NCI-H345 (cell line): ENCODE results near the gene GNAQ.
"Not testable (repeated sequence)": the region's sequence is repeated elsewhere in the genome, so short reads cannot be mapped to it uniquely, and the experiment has no call there.

ENCODE experiments used
- DNase-seq: peaks from one replicate; lab custom pipeline; 2025; lab: John Stamatoyannopoulos, UW

The GNAQ gene

GRCh38 chr9:77872863-77873262 is 158.7 kb downstream of the GNAQ start:
- DNase-seq = no peak

GRCh38 chr9:77872177-77872576 is 159.4 kb downstream of the GNAQ start:
- DNase-seq = no peak

DNA sequence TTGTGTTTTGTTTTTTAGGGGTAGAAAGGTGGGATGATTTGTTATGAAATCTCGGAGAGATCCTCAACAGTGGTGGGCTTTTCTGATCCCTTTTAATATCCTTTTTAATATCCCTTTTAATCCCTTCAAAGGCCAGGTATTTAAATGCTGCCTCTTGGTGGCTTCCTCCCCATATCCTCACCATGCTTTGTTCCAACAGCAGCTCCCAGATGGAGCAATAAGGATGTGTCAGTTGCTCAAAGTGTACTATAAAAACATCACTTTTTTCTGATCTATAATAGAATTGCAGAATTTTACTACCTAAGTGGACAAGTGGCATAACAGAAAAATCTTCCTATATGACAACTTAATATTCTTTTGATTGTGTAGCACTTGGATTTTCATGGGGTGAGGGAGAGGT is 160.1 kb downstream of the GNAQ start:
- no peak for DNase-seq

GRCh38 chr9:77866878-77867277 is 164.7 kb downstream of the GNAQ start:
- DNase-seq = no peak

DNA sequence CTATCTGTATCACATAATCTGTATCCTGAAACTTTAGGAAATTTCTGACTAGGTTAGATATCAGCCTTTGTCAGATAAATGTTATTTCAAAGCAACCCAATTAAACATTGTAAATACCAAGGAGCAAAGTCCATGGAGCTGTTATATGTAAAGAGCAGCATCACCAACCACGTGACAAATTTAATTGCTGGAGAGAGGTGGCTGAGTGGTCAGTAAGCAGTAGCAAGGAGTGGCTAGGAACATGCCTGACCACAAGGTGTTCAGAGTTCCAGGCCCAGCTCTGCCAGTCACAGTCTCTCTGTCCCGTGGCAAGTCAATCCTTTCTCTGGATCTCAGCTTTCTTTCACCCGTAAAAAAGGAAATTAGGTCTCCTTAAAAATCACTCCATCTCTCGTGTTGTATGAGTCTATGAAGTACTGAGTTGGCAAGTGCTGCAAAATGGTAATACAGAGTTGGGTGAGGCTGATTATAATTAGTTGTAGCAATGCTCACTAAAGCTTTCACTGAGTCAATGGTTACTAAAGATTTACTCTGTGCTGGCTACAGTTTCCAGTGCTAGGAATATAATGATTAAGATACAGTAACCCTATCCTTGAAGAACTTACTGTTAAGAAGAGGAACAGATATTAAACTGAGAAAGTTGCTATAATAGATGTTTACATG is 166.1 kb downstream of the GNAQ start:
- DNase-seq = no peak

- no peak for DNase-seq
These were observed 167.3 kb downstream of the GNAQ start for GRCh38 chr9:77864211-77864889.

DNA sequence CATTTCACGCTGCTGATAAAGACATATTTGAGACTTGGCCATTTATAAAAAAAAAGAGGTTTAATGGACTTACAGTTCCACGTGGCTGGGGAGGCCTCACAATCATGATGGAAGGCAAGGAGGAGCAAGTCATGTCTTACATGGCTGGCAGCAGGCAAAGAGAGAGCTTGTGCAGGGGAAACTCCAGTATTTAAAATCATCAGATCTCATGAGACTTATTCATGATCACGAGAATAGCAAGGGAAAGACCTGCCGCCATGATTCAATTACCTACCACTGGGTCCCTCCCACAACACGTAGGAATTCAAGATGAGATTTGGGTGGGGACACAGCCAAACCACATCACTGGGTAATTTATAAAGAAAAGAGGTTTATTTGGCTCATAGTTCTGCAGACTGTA is 168.0 kb downstream of the GNAQ start:
- DNase-seq = not testable (repeated sequence)

- not testable (repeated sequence) for DNase-seq
These were observed 170.7 kb downstream of the GNAQ start for GRCh38 chr9:77860953-77861352.

- DNase-seq = no peak
These were observed 173.9 kb downstream of the GNAQ start for GRCh38 chr9:77857513-77858259.

GRCh38 chr9:77856615-77857014 is 175.0 kb downstream of the GNAQ start:
- DNase-seq = no peak

GRCh38 chr9:77854916-77855311 is 176.7 kb downstream of the GNAQ start:
- DNase-seq = no peak

- DNase-seq = no peak
These were observed 177.2 kb downstream of the GNAQ start for GRCh38 chr9:77854258-77854915.

- no peak for DNase-seq
These were observed 177.9 kb downstream of the GNAQ start for GRCh38 chr9:77853716-77854115.

DNA sequence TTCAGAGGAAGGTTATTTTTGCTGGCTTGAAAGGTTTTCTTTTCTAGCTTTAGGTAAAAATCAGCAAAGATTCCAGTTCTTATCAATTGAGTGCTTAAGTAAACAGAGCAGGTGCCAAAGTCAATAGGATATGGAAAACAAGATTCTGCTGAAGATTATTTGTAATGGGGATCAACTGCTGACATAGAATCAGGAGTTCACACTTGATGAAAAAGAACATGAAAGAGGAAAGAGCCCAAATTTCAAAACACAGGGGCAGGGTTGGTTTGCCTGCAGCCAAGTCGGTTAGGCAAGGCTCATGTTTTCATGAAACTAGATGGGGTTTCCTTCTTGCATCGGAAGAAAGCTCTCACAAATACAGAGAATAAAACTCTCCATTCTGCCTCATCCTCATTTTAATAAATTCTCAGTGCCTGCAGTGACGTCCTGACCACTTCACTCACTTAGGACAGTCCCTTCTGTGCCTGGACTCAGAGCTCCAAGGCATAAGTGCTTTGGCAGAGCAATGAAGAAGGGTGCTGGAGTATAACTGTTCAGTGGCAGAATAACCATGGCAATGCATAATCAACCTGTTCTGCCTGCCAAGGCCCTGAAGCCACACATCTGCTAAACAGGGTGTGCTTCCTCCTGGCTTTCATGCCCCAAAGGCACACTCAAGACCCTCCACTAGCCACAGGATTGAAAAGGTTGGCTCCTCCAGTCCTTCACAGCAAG is 179.6 kb downstream of the GNAQ start:
- DNase-seq = no peak

GRCh38 chr9:77848897-77849296 is 182.7 kb downstream of the GNAQ start:
- DNase-seq = no peak

- no peak for DNase-seq
These were observed 183.2 kb downstream of the GNAQ start for GRCh38 chr9:77848404-77848803.

DNA sequence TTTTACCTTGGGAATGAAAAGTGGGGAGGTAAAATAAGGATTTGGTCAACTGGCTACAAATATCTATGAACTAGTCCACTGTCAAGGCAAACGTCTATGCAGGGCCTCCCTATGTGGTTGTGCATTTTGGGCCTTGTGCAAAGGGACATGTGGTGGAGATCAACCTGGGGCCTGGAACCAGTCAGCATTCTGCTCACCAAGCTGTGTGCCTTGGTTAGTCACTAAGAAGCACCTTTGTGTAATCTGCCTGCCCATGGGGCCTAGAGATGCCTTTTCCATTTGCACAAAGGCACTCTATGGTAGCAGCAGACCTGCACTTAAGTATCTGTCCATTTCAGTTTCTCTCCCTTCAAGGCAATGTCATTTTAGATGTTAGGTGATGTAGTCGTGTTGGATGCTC is 184.0 kb downstream of the GNAQ start:
- DNase-seq = no peak

DNA sequence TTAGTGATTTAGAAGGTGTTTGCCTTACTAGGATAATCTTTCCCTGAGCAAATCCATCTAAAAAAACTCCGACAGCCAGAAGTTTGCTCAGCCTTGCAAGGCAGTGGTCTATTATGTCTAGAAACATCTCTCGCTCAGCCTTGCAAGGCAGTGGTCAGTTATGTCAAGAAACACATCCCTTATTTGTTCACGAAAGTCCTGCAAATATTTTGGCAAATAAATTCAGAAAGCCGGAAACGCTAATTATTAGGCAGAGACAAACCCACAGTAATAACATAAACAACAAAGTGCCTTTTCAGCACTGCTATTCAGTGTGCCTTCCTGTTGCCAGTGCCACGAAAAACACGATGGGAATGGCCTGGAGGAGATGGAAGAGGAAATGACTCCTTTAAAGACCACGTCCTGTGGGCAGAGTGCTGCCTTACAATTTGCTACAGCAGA is 184.5 kb downstream of the GNAQ start:
- no peak for DNase-seq

- DNase-seq = no peak
These were observed 187.2 kb downstream of the GNAQ start for GRCh38 chr9:77844415-77844814.

DNA sequence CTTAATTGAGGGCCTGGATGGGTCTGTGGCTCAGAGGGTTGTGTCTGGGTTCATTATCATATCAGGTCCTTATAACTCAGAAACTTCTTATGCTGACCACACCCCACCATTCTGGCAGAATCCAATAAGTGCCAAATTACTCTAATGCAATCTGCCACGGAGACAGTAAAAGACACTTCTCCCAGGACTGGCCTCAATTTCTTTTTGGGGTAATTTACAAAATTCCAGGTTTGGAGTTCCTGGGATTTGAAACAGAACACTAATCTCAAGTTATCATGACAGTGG is 187.8 kb downstream of the GNAQ start:
- no peak for DNase-seq

DNA sequence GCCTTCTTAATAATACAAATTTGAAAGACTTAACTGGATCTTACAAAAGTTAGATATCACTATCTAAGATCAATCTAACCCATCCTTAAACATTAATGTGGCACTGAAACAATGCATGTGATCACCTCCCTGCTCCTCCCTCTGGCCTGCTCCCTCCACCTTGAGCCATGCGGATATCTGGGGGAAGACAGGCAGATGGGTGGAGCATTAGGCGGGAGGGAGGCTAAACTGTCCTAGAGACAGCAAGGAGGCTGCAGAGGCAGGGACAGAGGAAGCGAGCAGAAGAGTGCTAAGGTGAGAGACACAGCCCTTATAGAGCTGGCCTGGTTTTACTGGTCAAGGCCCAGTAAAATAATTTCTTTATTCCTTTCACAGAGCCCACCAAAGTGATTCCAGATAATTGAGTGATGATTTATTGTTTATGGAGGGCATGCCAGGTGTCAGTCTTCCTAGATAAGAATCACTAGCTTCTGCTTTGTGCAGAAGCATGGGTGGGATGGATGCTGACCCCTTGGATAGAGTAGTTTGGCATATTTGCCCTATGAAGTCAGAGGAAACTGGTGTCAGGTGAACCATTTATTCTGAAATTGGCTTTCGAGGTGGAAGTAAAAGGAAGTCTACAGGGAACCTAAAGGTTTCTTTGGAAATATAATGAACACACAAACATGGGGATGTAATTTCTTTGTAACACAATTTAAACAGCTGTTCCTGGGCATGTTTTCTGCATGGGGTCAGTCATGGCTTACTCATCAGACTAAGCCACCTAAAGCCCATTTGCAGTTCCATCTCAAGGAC is 188.3 kb downstream of the GNAQ start:
- no peak for DNase-seq
